ENCODE measurements around the gene GPA33.

Gene GPA33

GRCh38 chr1:167086033-167086432 is 4.1 kb downstream of the GPA33 start:
- no peak for ATAC-seq
- TF ChIP-seq OSR1 (CRISPR knock-in tag; IDR thresholded peaks at IDR 0.05), result no peak
- no peak for TF ChIP-seq CREB5 (CRISPR knock-in tag; IDR thresholded peaks at IDR 0.05; ENCODE audit: low read depth)
- TF ChIP-seq ZC3H10 (CRISPR knock-in tag; IDR thresholded peaks at IDR 0.05), result no peak
- no peak for TF ChIP-seq SNAI2 (CRISPR knock-in tag; IDR thresholded peaks at IDR 0.05)
- TF ChIP-seq BACH2 (CRISPR knock-in tag; IDR thresholded peaks at IDR 0.05; ENCODE audit: borderline replicate concordance), result no peak
- TF ChIP-seq ARNTL (CRISPR knock-in tag; IDR thresholded peaks at IDR 0.05; ENCODE audit: borderline replicate concordance, low read depth), result no peak
- TF ChIP-seq ZFP3 (CRISPR knock-in tag; IDR thresholded peaks at IDR 0.05), result no peak
- TF ChIP-seq ZFP30 (CRISPR knock-in tag; IDR thresholded peaks at IDR 0.05), result no peak
- no peak for TF ChIP-seq ZNF565 (CRISPR knock-in tag; conservative IDR thresholded peaks at IDR 0.05; ENCODE audit: low read depth)
- no peak for TF ChIP-seq CSDC2 (CRISPR knock-in tag; IDR thresholded peaks at IDR 0.05)
- no peak for TF ChIP-seq PATZ1 (CRISPR knock-in tag; IDR thresholded peaks at IDR 0.05; ENCODE audit: borderline replicate concordance)
- TF ChIP-seq RARB (CRISPR knock-in tag; IDR thresholded peaks at IDR 0.05), result no peak
- no peak for TF ChIP-seq TOX (CRISPR knock-in tag; IDR thresholded peaks at IDR 0.05; ENCODE audit: borderline replicate concordance)
- no peak for TF ChIP-seq GLIS3 (CRISPR knock-in tag; IDR thresholded peaks at IDR 0.05)

GRCh38 chr1:167084757-167085156 is 5.4 kb downstream of the GPA33 start:
- no peak for TF ChIP-seq TCF4 (CRISPR knock-in tag; IDR thresholded peaks at IDR 0.05; ENCODE audit: borderline replicate concordance)
- TF ChIP-seq CREB5 (CRISPR knock-in tag; IDR thresholded peaks at IDR 0.05; ENCODE audit: low read depth), result no peak
- no peak for TF ChIP-seq OSR1 (CRISPR knock-in tag; IDR thresholded peaks at IDR 0.05)
- TF ChIP-seq PATZ1 (CRISPR knock-in tag; IDR thresholded peaks at IDR 0.05; ENCODE audit: borderline replicate concordance), result no peak
- no peak for TF ChIP-seq ESRRG (CRISPR knock-in tag; IDR thresholded peaks at IDR 0.05)
- no peak for TF ChIP-seq ZC3H10 (CRISPR knock-in tag; IDR thresholded peaks at IDR 0.05)
- no peak for TF ChIP-seq SNAI2 (CRISPR knock-in tag; IDR thresholded peaks at IDR 0.05)
- no peak for TF ChIP-seq PPARA (CRISPR knock-in tag; IDR thresholded peaks at IDR 0.05; ENCODE audit: borderline replicate concordance)
- TF ChIP-seq TOX (CRISPR knock-in tag; IDR thresholded peaks at IDR 0.05; ENCODE audit: borderline replicate concordance), result no peak
- no peak for TF ChIP-seq TSHZ2 (CRISPR knock-in tag; IDR thresholded peaks at IDR 0.05)
- no peak for TF ChIP-seq ZNF70 (CRISPR knock-in tag; IDR thresholded peaks at IDR 0.05)
- no peak for TF ChIP-seq ZFP3 (CRISPR knock-in tag; IDR thresholded peaks at IDR 0.05)
- no peak for TF ChIP-seq ZNF565 (CRISPR knock-in tag; conservative IDR thresholded peaks at IDR 0.05; ENCODE audit: low read depth)
- no peak for TF ChIP-seq RARB (CRISPR knock-in tag; IDR thresholded peaks at IDR 0.05)
- no peak for TF ChIP-seq POU6F1 (CRISPR knock-in tag; IDR thresholded peaks at IDR 0.05; ENCODE audit: borderline replicate concordance, low read depth)
- no peak for TF ChIP-seq ARNTL (CRISPR knock-in tag; IDR thresholded peaks at IDR 0.05; ENCODE audit: borderline replicate concordance, low read depth)
- TF ChIP-seq GLIS3 (CRISPR knock-in tag; IDR thresholded peaks at IDR 0.05), result no peak
- TF ChIP-seq CSRNP3 (CRISPR knock-in tag; IDR thresholded peaks at IDR 0.05), result no peak
- ATAC-seq, result no peak
